Measurements from ENCODE around the gene RPL13A.

DNA sequence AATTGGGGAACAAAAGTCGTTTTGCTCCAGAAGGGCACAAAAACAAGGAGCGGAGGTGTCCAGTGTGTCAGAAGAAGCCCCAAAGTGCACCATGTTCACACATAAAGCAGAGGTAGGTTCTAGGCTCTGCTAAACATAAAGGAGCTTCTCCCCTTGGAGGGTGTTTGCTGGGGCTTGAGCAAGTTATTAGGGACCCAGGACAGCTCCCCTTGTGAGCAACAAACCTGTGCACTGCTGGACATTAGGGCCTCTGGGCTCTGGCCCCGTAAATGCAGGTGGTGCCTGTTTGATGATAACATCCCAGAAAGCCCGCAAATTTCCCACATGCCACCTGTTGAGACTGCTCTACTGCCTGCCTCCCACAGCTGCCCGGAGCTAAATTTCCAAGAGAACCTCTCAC lies 51.2 kb downstream of the RPL13A start:
- TF ChIP-seq CTCF (IDR thresholded peaks at IDR 0.05), result no peak
- TF ChIP-seq EP300 (IDR thresholded peaks at IDR 0.05), result no peak
- TF ChIP-seq POLR2A (IDR thresholded peaks at IDR 0.05), result no peak

Data from gastroesophageal sphincter (tissue), 3 donors.